ENCODE data around the gene MAGI2. TPM values are rescaled to one million over a fixed set of nuclear protein-coding genes. Genes with fewer than 3 reads are reported as not detected.

The MAGI2 gene
- total RNA-seq, 2 experiments from 2014 or later: 0.14 to 0.31 TPM

DNA sequence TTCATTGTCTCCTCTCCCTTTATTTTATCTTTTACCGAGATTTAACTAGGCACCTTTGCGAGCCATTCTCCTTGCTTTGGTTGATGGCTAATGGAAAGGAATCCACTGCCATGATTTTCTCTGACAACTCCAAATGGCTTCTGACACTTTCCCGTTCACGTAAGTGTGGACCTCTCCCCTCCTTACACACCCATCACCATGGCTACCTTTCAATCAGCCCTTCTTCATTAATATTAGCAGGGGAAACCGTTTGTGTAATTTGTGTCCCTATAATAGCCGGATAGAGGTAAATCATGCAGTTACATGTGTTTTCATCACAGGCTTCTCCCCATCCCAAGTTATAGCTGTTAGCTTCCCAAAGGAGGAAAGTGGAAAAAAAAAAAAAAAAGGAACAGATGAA lies 767.3 kb downstream of the MAGI2 start:
- Mint-ChIP-seq H3K36me3 (no peaks in the 10 kb centered on the region), H3K27me3 (no peaks in the 10 kb centered on the region), H3K4me3 (no peak overlapping the region), H3K9me3 (no peaks in the 10 kb centered on the region), H3K4me1 (no peaks in the 10 kb centered on the region), H3K27ac (no peak overlapping the region)
- no peak for DNase-seq

DNA sequence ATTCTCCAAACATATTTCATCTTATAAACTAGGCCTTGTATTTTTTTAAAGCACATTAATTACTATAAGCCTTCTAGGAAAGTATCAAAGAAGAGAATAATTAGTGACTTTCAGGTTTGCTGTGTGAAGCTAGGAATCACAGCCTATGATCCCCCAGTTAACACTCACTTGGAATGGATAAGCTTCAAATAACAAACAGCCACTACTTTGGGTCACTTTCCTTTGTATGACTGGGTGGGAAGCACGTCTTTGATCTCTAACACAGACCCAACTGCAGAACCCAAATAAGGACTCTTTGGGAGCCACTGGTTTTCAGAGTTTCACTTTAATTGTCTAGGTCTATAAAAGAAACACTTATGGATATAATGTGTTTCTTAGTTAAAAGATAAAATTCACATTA lies 769.3 kb downstream of the MAGI2 start:
- Mint-ChIP-seq H3K36me3 (no peaks in the 10 kb centered on the region), H3K4me1 (no peaks in the 10 kb centered on the region), H3K9me3 (no peaks in the 10 kb centered on the region), H3K4me3 (no peak overlapping the region), H3K27me3 (no peaks in the 10 kb centered on the region), H3K27ac (no peak overlapping the region)
- no peak for DNase-seq

DNA sequence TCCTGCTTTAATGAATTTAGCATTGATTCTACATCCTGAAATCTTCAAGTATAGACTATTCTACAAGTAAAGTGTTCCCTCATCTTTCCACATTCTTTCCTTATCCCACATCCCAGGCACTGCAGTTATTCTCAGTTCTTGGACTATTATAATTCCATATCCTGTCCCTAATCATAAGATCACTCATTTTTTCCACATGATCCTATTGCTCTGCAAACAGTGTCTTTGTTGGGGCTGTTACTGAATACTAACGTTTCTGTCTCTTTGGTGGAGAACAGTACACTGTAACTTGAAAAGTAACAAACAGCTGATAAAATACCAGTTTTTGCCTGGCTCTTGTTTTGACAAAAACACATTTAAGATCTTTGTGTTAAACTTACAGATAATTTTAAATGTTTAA lies 769.9 kb downstream of the MAGI2 start:
- H3K36me3 Mint-ChIP-seq: no peaks in the 10 kb centered on the region
- no peaks in the 10 kb centered on the region for H3K9me3 Mint-ChIP-seq
- no peak for DNase-seq
- no peak overlapping the region for H3K27ac Mint-ChIP-seq
- H3K4me3 Mint-ChIP-seq: no peak overlapping the region
- H3K4me1 Mint-ChIP-seq: no peaks in the 10 kb centered on the region
- no peaks in the 10 kb centered on the region for H3K27me3 Mint-ChIP-seq

DNA sequence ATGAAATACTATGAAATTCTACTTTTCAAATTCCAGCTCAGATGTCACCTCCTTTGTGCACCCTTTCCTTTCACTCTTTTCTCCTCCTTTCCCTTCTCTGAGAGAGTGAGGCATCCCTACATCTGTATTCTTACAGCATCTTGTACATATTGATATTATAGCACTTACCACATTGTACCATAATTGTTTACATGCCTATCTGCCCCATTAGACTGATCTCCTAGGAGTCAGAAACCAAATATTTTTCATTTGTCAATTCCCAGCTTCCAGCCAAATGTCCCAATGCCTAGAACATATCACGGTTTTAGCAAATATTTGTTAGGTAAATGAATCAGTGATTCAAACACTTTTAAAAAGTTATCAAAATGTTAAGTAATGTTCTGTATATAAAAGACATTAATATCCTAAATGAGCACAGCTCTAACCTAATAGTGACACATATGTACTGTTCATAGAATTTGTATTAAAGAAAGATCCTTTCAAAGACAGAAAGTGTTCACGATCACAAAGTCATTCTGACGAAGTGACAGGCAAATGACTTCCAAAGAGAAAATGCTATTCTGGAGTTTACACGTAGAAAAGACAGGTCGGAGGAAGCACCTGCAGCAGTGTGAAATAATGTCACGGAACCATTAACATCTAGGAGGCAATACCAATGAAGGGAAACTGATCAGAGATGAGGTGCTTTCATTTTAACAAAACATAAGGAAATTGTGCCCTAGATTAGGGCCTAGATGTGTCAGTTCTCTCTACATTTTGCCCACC lies 774.2 kb downstream of the MAGI2 start:
- no peak overlapping the region for H3K4me3 Mint-ChIP-seq
- H3K27ac Mint-ChIP-seq: no peak overlapping the region
- DNase-seq: no peak
- H3K4me1 Mint-ChIP-seq: no peaks in the 10 kb centered on the region
- no peaks in the 10 kb centered on the region for H3K27me3 Mint-ChIP-seq
- no peaks in the 10 kb centered on the region for H3K9me3 Mint-ChIP-seq
- no peaks in the 10 kb centered on the region for H3K36me3 Mint-ChIP-seq

DNA sequence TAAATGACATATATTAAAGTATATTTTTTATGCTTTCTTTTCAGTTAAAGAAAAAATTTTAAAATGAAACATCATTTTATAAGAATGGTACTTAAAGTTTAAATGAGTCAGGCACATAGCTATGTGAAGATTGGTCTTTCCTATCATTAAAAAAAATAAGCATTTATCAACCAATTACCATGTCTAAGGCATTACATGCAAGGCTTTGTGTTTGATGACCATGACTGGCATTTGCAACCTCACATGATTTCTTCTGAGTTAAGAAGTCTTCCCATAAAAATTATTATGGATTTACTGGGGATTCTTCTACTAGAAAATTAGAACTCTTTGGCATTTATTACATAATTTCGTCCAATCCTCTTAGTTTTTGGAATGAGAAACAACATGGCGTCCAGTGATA lies 776.1 kb downstream of the MAGI2 start:
- no peaks in the 10 kb centered on the region for H3K36me3 Mint-ChIP-seq
- H3K4me3 Mint-ChIP-seq: no peak overlapping the region
- H3K9me3 Mint-ChIP-seq: no peaks in the 10 kb centered on the region
- no peak overlapping the region for H3K27ac Mint-ChIP-seq
- no peak for DNase-seq
- no peaks in the 10 kb centered on the region for H3K4me1 Mint-ChIP-seq
- no peaks in the 10 kb centered on the region for H3K27me3 Mint-ChIP-seq

DNA sequence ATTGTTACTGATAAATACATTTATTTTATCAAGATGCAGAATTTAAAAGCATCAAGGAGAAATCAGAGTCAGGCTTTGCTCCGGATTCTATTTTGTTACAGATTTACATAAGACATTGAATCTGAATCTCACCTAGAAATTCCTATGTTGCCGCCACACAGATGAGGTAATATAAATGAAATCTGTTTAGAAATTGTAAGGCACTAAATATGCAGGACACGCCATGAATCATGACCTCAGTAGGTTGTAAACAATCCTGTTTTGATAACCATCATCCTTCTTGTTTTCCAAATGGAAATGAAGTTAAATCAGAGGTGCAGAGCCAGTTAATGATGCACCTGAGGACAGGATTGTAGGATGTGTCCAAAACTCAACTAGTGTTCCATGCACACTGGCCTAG lies 778.0 kb downstream of the MAGI2 start:
- no peak for DNase-seq
- Mint-ChIP-seq H3K27me3 (no peaks in the 10 kb centered on the region), H3K36me3 (no peaks in the 10 kb centered on the region), H3K27ac (no peak overlapping the region), H3K4me1 (no peaks in the 10 kb centered on the region), H3K9me3 (no peaks in the 10 kb centered on the region), H3K4me3 (no peak overlapping the region)

DNA sequence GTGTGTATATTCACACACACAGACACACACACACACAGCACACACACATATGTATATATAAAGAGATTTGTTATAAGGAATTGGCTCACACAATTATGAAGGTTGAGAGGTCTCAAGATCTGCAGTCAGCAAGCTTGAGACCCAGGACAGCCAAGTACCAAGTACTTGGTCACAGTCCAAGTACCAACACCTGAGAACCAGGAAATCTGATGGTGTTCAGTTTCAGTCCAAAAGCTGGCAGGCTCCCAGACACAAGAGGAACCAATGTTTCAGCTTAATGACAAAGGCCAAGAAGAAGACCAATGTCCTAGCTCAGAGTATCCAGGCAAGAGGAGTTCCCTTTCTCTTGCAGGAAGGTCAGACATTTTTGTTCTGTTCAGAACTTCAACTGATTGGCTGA lies 780.2 kb downstream of the MAGI2 start:
- no peak overlapping the region for H3K4me3 Mint-ChIP-seq
- no peaks in the 10 kb centered on the region for H3K9me3 Mint-ChIP-seq
- H3K27ac Mint-ChIP-seq: no peak overlapping the region
- no peaks in the 10 kb centered on the region for H3K36me3 Mint-ChIP-seq
- H3K27me3 Mint-ChIP-seq: no peaks in the 10 kb centered on the region
- H3K4me1 Mint-ChIP-seq: no peaks in the 10 kb centered on the region
- DNase-seq: no peak

DNA sequence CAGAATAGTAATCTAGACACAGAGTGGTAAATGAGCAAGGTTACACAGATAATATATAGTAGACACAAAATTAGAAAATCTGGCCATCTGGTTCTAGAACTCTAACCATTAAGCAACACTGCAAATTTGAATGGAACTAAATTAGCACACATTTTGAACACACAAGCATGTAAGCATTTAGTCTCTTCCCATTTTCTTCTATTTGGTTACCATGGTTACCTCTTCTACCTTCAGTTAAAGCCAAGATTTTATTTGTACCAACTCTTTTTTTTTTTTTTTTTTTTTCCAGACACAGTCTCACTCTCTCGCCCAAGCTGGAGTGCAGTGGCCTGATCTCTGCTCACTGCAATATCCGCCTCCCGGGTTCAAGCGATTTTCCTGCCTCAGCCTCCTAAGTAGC lies 790.5 kb downstream of the MAGI2 start:
- no peaks in the 10 kb centered on the region for H3K4me1 Mint-ChIP-seq
- no peak for DNase-seq
- H3K27ac Mint-ChIP-seq: no peak overlapping the region
- no peak overlapping the region for H3K4me3 Mint-ChIP-seq
- H3K27me3 Mint-ChIP-seq: no peaks in the 10 kb centered on the region
- H3K9me3 Mint-ChIP-seq: peaks cover 11% of the 10 kb centered on the region
- H3K36me3 Mint-ChIP-seq: no peaks in the 10 kb centered on the region

DNA sequence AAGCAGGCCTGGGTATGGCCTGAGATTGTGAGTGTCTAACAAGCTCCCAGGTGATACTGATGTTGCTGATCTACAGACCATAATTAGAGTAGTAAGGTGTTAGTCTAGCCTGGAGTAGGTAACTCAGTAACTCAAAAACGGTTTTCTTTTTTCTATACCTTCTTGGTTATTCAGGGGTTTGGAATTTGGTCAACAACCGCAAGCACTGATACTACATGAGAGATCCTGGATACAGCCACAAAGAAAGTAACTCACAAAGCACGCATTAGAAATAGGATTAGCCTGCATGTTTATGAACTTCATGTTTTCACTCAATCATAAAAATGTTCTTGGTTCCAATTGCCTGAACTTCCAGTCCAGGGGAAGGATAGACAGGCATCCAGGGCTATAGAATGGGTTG lies 803.5 kb downstream of the MAGI2 start:
- H3K4me1 Mint-ChIP-seq: no peaks in the 10 kb centered on the region
- H3K36me3 Mint-ChIP-seq: no peaks in the 10 kb centered on the region
- no peak overlapping the region for H3K27ac Mint-ChIP-seq
- H3K9me3 Mint-ChIP-seq: peaks cover 7% of the 10 kb centered on the region
- no peaks in the 10 kb centered on the region for H3K27me3 Mint-ChIP-seq
- DNase-seq: no peak
- H3K4me3 Mint-ChIP-seq: no peak overlapping the region

DNA sequence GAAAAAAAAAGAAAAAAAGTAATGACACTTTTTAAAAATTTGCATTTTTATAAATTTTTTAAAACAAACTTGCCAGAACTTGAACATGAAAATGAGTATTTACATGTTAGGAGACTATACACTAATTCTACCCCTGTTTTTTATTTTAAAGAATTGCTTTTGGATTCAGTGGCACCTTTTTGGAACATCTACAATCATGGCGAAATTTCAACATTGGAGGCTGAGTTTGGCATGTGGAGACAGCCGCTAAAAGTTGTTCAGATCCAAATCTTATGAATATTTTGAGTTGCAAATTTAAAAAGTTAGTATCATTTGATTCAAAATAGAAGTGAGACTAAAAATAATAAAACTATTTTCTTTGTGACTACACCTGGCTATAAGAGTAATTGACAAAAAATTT lies 804.2 kb downstream of the MAGI2 start:
- Mint-ChIP-seq H3K4me3 (no peak overlapping the region), H3K27ac (no peak overlapping the region), H3K9me3 (peaks cover 6% of the 10 kb centered on the region), H3K4me1 (no peaks in the 10 kb centered on the region), H3K27me3 (no peaks in the 10 kb centered on the region), H3K36me3 (no peaks in the 10 kb centered on the region)
- DNase-seq: no peak

DNA sequence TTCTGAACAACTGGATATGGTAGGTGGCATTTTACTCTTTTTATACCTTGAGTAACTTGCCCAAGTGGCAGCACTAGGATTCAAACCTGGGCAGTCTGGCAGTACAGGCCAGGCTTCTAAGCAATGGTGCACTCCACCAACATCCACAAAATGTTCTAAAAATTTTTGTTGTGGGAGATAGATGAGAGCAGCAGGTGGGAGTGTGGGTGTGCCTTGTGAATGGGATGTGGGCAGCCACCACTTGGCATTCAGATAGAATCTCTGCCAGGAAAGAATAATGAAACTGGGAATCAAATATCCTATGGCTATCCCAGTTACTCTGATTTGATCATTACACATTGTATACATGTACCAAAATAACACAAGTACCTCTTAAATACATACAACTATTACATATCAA lies 810.7 kb downstream of the MAGI2 start:
- no peak overlapping the region for H3K4me3 Mint-ChIP-seq
- no peaks in the 10 kb centered on the region for H3K4me1 Mint-ChIP-seq
- H3K27ac Mint-ChIP-seq: no peak overlapping the region
- no peaks in the 10 kb centered on the region for H3K27me3 Mint-ChIP-seq
- no peak for DNase-seq
- no peaks in the 10 kb centered on the region for H3K36me3 Mint-ChIP-seq
- no peaks in the 10 kb centered on the region for H3K9me3 Mint-ChIP-seq

DNA sequence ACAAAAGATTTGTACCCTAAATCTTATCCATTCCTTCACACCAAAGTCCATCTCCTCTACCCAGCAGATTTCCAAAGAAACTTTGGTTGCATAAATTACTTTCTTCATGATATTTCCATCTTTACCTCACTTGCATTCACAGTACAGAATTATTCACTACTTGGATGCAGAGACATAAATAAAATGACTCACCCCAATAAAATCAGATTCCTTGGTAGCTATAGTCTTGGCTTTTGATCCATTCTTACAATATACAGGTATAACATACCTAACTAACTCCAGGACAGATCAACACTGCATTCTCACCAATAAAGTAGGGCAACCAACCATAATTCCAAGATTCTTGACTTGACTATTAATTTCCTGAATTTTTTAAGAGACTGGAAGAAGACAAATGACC lies 815.1 kb downstream of the MAGI2 start:
- H3K36me3 Mint-ChIP-seq: no peaks in the 10 kb centered on the region
- H3K27me3 Mint-ChIP-seq: no peaks in the 10 kb centered on the region
- H3K4me1 Mint-ChIP-seq: no peaks in the 10 kb centered on the region
- DNase-seq: no peak
- H3K4me3 Mint-ChIP-seq: no peak overlapping the region
- H3K27ac Mint-ChIP-seq: no peak overlapping the region
- H3K9me3 Mint-ChIP-seq: no peaks in the 10 kb centered on the region

DNA sequence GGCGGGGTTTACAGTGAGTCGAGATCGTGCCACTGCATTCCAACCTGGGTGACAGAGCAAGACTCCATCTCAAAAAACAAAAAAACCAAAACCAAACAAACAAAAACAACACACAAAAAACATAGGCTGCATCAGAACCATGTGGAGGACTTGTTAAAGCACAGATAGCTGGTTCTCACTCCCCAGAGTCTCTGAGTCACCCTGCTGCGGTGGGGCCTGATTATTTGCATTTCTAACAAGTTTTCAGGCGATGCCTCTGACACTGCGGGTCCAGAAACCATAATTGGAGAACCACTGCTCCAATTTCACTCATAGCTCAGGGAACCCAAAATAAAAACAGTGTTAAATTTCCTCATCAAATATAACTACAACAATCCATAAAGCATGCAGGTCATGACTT lies 816.7 kb downstream of the MAGI2 start:
- Mint-ChIP-seq H3K27ac (no peak overlapping the region), H3K4me1 (no peaks in the 10 kb centered on the region), H3K27me3 (no peaks in the 10 kb centered on the region), H3K4me3 (no peak overlapping the region), H3K36me3 (no peaks in the 10 kb centered on the region), H3K9me3 (no peaks in the 10 kb centered on the region)
- no peak for DNase-seq

DNA sequence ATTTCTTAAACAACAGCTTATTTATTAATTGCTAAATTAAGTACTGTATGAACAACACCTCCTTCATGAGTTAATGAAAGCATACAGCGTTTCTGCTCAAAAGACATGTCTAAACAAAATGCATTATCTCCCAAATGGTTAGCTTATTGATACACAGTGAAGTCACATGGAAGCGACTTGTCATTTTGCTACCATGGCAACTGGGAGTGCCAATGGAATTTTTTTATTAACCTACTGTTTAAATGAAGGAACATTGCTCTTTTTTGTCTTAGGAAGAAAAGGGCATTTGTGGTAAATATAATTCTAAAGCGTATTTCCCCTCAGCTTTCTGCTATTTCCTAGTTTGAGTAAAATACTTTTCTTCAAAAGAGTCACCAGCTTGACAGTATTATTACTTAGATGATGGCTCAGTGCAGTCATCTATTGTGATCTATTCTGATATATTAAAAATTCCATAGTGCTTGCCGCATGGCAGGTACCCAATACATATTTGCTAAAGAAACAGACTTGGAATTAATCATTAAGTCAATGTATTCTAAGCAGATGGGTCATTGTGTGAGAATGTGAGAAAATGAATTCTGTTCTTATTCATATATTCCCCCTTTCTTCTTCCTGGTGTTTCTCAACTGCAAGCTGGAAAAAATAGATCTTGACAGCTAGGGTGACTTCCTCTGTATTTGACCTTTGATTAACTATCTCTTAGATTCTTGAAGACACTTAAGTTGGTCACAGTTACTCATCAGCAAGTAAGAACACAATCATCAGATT lies 818.3 kb downstream of the MAGI2 start:
- no peaks in the 10 kb centered on the region for H3K27me3 Mint-ChIP-seq
- H3K27ac Mint-ChIP-seq: no peak overlapping the region
- H3K9me3 Mint-ChIP-seq: no peaks in the 10 kb centered on the region
- no peaks in the 10 kb centered on the region for H3K36me3 Mint-ChIP-seq
- no peak for DNase-seq
- H3K4me1 Mint-ChIP-seq: no peaks in the 10 kb centered on the region
- H3K4me3 Mint-ChIP-seq: no peak overlapping the region

DNA sequence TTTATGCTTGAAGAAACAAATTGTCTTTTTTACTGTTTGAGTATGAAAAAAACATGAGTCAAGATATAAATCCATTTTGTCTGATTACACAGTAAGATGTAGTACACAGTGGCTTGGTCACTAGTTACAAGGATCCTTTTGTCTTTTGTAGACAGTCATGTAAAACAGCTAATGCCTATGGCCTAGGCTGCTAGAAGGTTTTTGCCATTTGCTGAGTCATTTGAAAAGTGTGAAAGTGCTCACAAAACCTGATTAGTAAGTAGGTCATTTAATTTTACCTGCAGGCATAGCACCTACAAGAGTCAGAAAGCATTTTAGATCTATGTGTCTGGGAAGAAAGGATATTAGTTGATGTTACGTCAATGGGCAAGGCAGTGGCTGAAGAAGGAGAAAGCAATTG lies 819.4 kb downstream of the MAGI2 start:
- Mint-ChIP-seq H3K36me3 (no peaks in the 10 kb centered on the region), H3K27ac (no peak overlapping the region), H3K4me3 (no peak overlapping the region), H3K4me1 (no peaks in the 10 kb centered on the region), H3K9me3 (no peaks in the 10 kb centered on the region), H3K27me3 (no peaks in the 10 kb centered on the region)
- DNase-seq: no peak

DNA sequence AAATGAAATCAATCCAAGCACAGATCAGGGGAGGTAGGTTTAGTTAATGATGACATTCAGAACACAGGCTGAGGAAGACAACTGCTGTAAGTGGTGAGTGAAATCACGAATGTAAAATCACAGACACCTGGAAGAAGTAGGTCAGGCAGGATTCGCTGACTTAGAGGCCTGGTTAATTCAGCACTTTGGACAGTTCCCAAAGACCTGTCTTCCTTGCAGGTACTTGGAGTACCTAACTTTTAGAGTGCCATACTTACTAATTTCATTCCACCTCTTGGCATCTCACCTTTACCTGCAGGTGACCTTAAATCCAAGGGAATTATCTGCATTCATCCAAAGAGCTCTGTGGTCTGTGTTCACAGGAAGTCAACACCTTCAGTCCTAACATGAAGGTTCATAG lies 832.5 kb downstream of the MAGI2 start:
- Mint-ChIP-seq H3K4me1 (no peaks in the 10 kb centered on the region), H3K36me3 (no peaks in the 10 kb centered on the region), H3K27ac (no peak overlapping the region), H3K4me3 (no peak overlapping the region), H3K9me3 (peaks cover 2% of the 10 kb centered on the region), H3K27me3 (no peaks in the 10 kb centered on the region)
- DNase-seq: no peak

Measured in activated naive CD8-positive, alpha-beta T cell treated with anti-CD3 and anti-CD28 coated beads for 36 hours (primary cell).